Stimulated activated memory B cell treated with anti-CD40 and anti-IgM and Interleukin-4, amounts not matched to agents 10 μg/mL and 1 μg/mL and 100 μg/mL, for 72 hours (primary cell): ENCODE measurements around the gene CACNA1C.

Experiments
- ATAC-seq: fragments of 150-1000 bp; cut with Tn5 transposase; 2 replicates; pipeline ENCODE4 v1.10.0; 2021
- H3K27ac Mint-ChIP-seq: one replicate; pipeline ENCODE4 v1.8.0; 2022; ENCODE audit warnings: mild to moderate bottlenecking, mixed read lengths
- H3K27me3 Mint-ChIP-seq: one replicate; pipeline ENCODE4 v1.8.0; 2022; ENCODE audit warnings: mixed read lengths
- H3K36me3 Mint-ChIP-seq: one replicate; pipeline ENCODE4 v1.8.0; 2022; ENCODE audit warnings: mixed read lengths
- H3K4me1 Mint-ChIP-seq: one replicate; pipeline ENCODE4 v1.8.0; 2022; ENCODE audit warnings: mixed read lengths
- H3K4me3 Mint-ChIP-seq: one replicate; pipeline ENCODE4 v1.8.0; 2022; ENCODE audit warnings: mild to moderate bottlenecking, moderate library complexity, mixed read lengths
- H3K9me3 Mint-ChIP-seq: one replicate; pipeline ENCODE4 v1.8.0; 2022; ENCODE audit warnings: mixed read lengths

CACNA1C gene

GRCh38 chr12:2628401-2628800 is 575.6 kb downstream of the CACNA1C start:
- no peaks in the 10 kb centered on the region for H3K36me3 Mint-ChIP-seq
- no peak for ATAC-seq
- H3K27me3 Mint-ChIP-seq: peaks cover 60% of the 10 kb centered on the region
- H3K27ac Mint-ChIP-seq: no peak overlapping the region
- H3K4me3 Mint-ChIP-seq: no peak overlapping the region
- no peaks in the 10 kb centered on the region for H3K9me3 Mint-ChIP-seq
- H3K4me1 Mint-ChIP-seq: no peaks in the 10 kb centered on the region

GRCh38 chr12:2629051-2629450 is 576.3 kb downstream of the CACNA1C start:
- Mint-ChIP-seq H3K4me3 (no peak overlapping the region), H3K9me3 (no peaks in the 10 kb centered on the region), H3K27ac (no peak overlapping the region), H3K27me3 (peaks cover 60% of the 10 kb centered on the region), H3K4me1 (no peaks in the 10 kb centered on the region), H3K36me3 (no peaks in the 10 kb centered on the region)
- no peak for ATAC-seq

- ATAC-seq: no peak
- no peak overlapping the region for H3K4me3 Mint-ChIP-seq
- H3K27ac Mint-ChIP-seq: no peak overlapping the region
- no peaks in the 10 kb centered on the region for H3K4me1 Mint-ChIP-seq
- no peaks in the 10 kb centered on the region for H3K9me3 Mint-ChIP-seq
- H3K36me3 Mint-ChIP-seq: no peaks in the 10 kb centered on the region
- peaks cover 70% of the 10 kb centered on the region for H3K27me3 Mint-ChIP-seq
These were observed 579.0 kb downstream of the CACNA1C start for GRCh38 chr12:2631653-2632350.

- no peak for ATAC-seq
- Mint-ChIP-seq H3K4me1 (no peaks in the 10 kb centered on the region), H3K27ac (no peak overlapping the region), H3K27me3 (peaks cover 67% of the 10 kb centered on the region), H3K36me3 (no peaks in the 10 kb centered on the region), H3K9me3 (no peaks in the 10 kb centered on the region), H3K4me3 (no peak overlapping the region)
These were observed 580.5 kb downstream of the CACNA1C start for GRCh38 chr12:2633176-2633824.

GRCh38 chr12:2633825-2634200 is 581.0 kb downstream of the CACNA1C start:
- Mint-ChIP-seq H3K27me3 (peaks cover 67% of the 10 kb centered on the region), H3K9me3 (no peaks in the 10 kb centered on the region), H3K27ac (no peak overlapping the region), H3K4me3 (no peak overlapping the region), H3K4me1 (no peaks in the 10 kb centered on the region), H3K36me3 (no peaks in the 10 kb centered on the region)
- no peak for ATAC-seq

DNA sequence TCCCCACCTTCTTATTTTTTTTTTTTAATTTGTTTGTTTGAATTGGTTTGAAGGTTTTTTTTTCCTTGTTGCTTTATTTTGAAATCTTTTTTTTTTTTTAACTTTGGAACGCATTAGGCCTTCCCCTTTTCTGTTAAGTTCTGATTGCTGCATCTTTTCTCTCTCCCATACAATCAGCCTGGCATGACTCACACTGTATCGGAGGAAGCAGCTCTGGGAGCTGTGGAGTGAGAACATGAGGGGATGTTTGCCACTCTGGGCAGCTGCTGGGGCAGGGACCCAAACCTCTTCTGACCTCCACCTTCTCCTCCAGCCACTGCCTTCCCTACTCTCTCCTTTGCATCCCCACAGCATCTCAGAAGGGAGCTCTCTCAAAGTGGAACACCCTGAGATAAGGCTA is 581.7 kb downstream of the CACNA1C start:
- no peak overlapping the region for H3K27ac Mint-ChIP-seq
- H3K4me1 Mint-ChIP-seq: no peaks in the 10 kb centered on the region
- H3K9me3 Mint-ChIP-seq: no peaks in the 10 kb centered on the region
- no peaks in the 10 kb centered on the region for H3K36me3 Mint-ChIP-seq
- H3K27me3 Mint-ChIP-seq: peaks cover 66% of the 10 kb centered on the region
- no peak overlapping the region for H3K4me3 Mint-ChIP-seq
- ATAC-seq: no peak

DNA sequence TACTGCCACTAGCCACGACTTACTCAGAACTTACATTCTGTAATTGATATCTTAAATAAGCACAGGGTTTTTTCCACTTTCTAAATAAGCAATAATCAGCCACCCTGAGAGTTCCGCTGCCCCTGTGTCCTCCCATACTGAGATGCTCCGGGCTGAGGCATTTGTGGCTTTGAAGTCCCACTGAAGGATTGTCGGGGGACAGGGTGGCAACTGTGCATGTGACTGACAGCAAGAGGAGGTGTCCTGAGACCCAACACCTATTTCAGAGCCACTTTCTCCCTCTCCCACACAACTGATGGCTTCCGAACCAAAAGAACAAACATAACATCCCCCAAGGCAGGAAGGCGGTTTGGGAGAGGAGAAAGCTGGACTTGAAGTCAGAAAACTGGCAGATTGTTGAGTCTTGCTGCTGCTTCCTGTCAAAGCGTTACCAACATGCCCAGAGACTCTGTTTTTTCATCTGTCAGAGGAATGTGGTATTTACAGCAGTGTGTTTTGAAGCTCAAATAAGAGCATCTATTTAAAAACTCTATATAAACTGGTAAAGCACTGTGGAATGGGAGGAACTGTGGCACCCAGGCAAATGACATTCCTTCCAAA is 584.1 kb downstream of the CACNA1C start:
- Mint-ChIP-seq H3K9me3 (no peaks in the 10 kb centered on the region), H3K4me1 (no peaks in the 10 kb centered on the region), H3K27me3 (peaks cover 78% of the 10 kb centered on the region), H3K27ac (no peak overlapping the region), H3K36me3 (no peaks in the 10 kb centered on the region), H3K4me3 (no peak overlapping the region)
- no peak for ATAC-seq

- ATAC-seq: no peak
- Mint-ChIP-seq H3K27me3 (peaks cover 78% of the 10 kb centered on the region), H3K4me1 (no peaks in the 10 kb centered on the region), H3K4me3 (no peak overlapping the region), H3K36me3 (no peaks in the 10 kb centered on the region), H3K27ac (no peak overlapping the region), H3K9me3 (no peaks in the 10 kb centered on the region)
These were observed 584.6 kb downstream of the CACNA1C start for GRCh38 chr12:2637371-2637770.

GRCh38 chr12:2638273-2639019 is 585.7 kb downstream of the CACNA1C start:
- Mint-ChIP-seq H3K27me3 (peaks cover 79% of the 10 kb centered on the region), H3K4me3 (no peak overlapping the region), H3K27ac (no peak overlapping the region), H3K9me3 (no peaks in the 10 kb centered on the region), H3K36me3 (no peaks in the 10 kb centered on the region), H3K4me1 (no peaks in the 10 kb centered on the region)
- ATAC-seq: no peak

DNA sequence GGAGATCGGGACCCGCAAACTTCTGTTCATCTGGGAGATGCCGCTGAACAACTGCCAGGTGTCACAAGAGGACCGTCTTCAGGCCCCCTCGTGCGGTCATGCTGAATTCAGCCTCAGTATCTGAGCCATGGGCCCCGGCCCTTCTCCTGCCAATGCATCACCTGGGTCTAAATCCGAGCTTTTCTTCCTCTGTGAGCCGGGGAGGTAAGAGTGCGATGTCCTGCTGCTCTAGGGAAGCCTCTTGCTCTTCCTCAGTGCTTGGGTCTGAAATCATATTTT is 586.2 kb downstream of the CACNA1C start:
- Mint-ChIP-seq H3K27ac (no peak overlapping the region), H3K4me3 (no peak overlapping the region), H3K36me3 (no peaks in the 10 kb centered on the region), H3K27me3 (peaks cover 79% of the 10 kb centered on the region), H3K4me1 (no peaks in the 10 kb centered on the region), H3K9me3 (no peaks in the 10 kb centered on the region)
- no peak for ATAC-seq

- no peak for ATAC-seq
- peaks cover 74% of the 10 kb centered on the region for H3K27me3 Mint-ChIP-seq
- H3K4me3 Mint-ChIP-seq: no peak overlapping the region
- no peak overlapping the region for H3K27ac Mint-ChIP-seq
- H3K36me3 Mint-ChIP-seq: no peaks in the 10 kb centered on the region
- H3K4me1 Mint-ChIP-seq: no peaks in the 10 kb centered on the region
- no peaks in the 10 kb centered on the region for H3K9me3 Mint-ChIP-seq
These were observed 587.5 kb downstream of the CACNA1C start for GRCh38 chr12:2640281-2640680.

DNA sequence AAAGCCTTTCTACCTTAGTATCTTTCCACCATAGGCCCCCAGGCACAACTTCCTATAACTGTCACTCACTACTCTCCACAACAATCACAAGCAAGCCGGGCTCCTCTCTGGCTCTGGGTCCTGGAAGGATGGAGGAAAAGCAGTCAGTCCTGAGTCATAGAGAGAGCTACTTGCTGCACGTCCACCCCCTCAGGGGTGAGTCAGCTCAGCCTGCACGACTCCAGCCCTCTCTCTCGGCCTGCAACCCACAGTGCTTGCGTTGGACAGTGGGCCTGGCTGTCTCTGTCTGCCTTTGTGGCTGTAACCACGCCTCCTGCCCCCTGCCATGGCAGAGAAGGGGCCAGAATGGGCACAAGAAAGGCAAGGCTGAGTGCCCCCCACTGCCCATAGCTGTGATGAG is 587.9 kb downstream of the CACNA1C start:
- no peak for ATAC-seq
- Mint-ChIP-seq H3K4me3 (no peak overlapping the region), H3K36me3 (no peaks in the 10 kb centered on the region), H3K4me1 (no peaks in the 10 kb centered on the region), H3K27ac (no peak overlapping the region), H3K27me3 (peaks cover 72% of the 10 kb centered on the region), H3K9me3 (no peaks in the 10 kb centered on the region)

GRCh38 chr12:2641207-2641606 is 588.4 kb downstream of the CACNA1C start:
- no peak for ATAC-seq
- Mint-ChIP-seq H3K4me1 (no peaks in the 10 kb centered on the region), H3K9me3 (no peaks in the 10 kb centered on the region), H3K27ac (no peak overlapping the region), H3K4me3 (no peak overlapping the region), H3K27me3 (peaks cover 73% of the 10 kb centered on the region), H3K36me3 (no peaks in the 10 kb centered on the region)

DNA sequence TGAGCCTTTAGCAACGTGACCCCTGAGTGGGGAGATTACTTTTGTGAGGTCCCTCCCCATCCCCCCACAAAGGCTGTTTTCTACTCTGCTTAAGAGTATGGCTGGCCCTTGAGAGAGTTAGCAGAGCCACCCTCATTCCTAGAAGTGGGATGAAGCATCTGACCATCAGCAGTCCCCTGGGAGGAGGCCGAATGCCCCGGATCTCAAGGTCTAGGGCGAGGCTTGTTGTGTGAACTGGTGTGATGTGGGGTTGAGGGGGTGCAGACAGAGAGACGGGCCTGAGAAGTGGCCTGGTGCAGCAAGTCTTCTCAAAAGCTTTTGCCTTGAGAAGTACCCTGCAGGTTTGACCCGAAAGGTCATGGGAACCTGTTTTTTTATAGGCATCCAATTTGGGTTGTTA is 589.0 kb downstream of the CACNA1C start:
- Mint-ChIP-seq H3K4me1 (no peaks in the 10 kb centered on the region), H3K36me3 (no peaks in the 10 kb centered on the region), H3K9me3 (no peaks in the 10 kb centered on the region), H3K4me3 (no peak overlapping the region), H3K27ac (no peak overlapping the region), H3K27me3 (peaks cover 79% of the 10 kb centered on the region)
- ATAC-seq: no peak

DNA sequence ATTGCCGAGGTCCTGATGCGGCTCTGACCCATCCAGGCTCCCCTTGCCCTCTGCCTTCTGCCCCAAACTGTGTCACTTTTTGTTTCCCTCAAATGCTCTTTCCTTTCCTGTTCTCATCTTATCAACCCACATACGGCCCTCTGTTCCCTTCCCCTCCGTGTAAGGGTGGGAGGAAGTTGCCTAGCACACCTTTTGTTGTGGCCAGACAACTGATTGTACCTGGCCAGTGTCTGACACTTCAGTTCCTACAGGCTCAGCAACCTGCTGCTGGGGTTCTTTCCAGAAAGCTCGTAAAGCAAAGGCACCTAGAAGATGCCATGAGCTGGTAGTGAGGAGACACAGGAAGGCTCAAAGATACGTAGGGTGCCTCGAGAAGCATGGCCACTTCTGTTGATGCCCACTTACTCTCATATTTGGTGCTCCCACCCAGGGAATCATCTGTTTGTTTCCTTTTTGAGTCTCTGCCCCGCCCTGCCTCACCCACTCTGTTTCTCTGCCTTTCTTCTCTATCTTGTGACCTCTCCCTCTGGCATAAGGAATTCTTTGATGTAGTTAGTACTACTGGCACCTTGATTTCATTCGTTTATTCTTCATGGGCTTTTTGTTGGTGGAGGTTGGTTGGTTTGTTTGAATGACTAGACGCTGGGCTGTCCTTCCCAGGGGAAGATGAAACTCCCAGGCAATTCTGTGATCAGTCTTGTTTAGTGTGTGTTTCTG is 589.5 kb downstream of the CACNA1C start:
- H3K4me3 Mint-ChIP-seq: no peak overlapping the region
- peaks cover 84% of the 10 kb centered on the region for H3K27me3 Mint-ChIP-seq
- no peak for ATAC-seq

More for the DNA sequence above, 589.5 kb downstream of the CACNA1C start:
- Mint-ChIP-seq H3K9me3 (no peaks in the 10 kb centered on the region), H3K36me3 (no peaks in the 10 kb centered on the region), H3K27ac (no peak overlapping the region), H3K4me1 (no peaks in the 10 kb centered on the region)
